DOHH2 (cell line): ENCODE data around the gene SEMA5A.

Source experiments
- H3F3A ChIP-seq: fragments of 200-600 bp; sonication (generic), shearing (Covaris generic); 2 replicates; pipeline ENCODE4 v1.6.0; 2016; ENCODE audit warnings: antibody characterized with exemption, mild to moderate bottlenecking; ENCODE audit not compliant: control insufficient read depth, insufficient read depth
- H3K27ac ChIP-seq: fragments of 200-600 bp; sonication (generic); 2 replicates; pipeline ENCODE4 v1.5.1; 2014; ENCODE audit warnings: low read depth, mild to moderate bottlenecking, low read length, moderate library complexity
- H3K27me3 ChIP-seq: fragments of 200-600 bp; sonication (generic); 2 replicates; pipeline ENCODE4 v1.6.1; 2014; ENCODE audit warnings: mild to moderate bottlenecking, low read length, mixed read lengths; ENCODE audit not compliant: control insufficient read depth
- H3K36me3 ChIP-seq: fragments of 200-600 bp; sonication (generic); 2 replicates; pipeline ENCODE4 v1.6.1; 2014; ENCODE audit warnings: mild to moderate bottlenecking, low read length, moderate library complexity, mixed read lengths; ENCODE audit not compliant: control insufficient read depth
- H3K4me1 ChIP-seq: fragments of 200-600 bp; sonication (generic); 2 replicates; pipeline ENCODE4 v1.6.1; 2014; ENCODE audit warnings: mild to moderate bottlenecking, low read length, mixed read lengths; ENCODE audit not compliant: control insufficient read depth
- H3K4me2 ChIP-seq: fragments of 200-600 bp; sonication (generic); 2 replicates; pipeline ENCODE4 v1.6.0; 2014; ENCODE audit warnings: mild to moderate bottlenecking, low read length, moderate library complexity
- H3K4me3 ChIP-seq: fragments of 200-600 bp; sonication (generic); 2 replicates; pipeline ENCODE4 v1.5.1; 2014; ENCODE audit warnings: mild to moderate bottlenecking, low read length, mixed read lengths
- H3K79me2 ChIP-seq: fragments of 200-600 bp; sonication (generic); 2 replicates; pipeline ENCODE4 v1.6.1; 2014; ENCODE audit warnings: mild to moderate bottlenecking, low read length, mixed read lengths; ENCODE audit not compliant: control insufficient read depth
- H3K9me2 ChIP-seq: fragments of 200-600 bp; sonication (generic); replicated peaks from 2 replicates; pipeline ENCODE4 v1.6.1; 2014; ENCODE audit warnings: mild to moderate bottlenecking, low read length, mixed read lengths; ENCODE audit not compliant: control insufficient read depth
- H3K9me3 ChIP-seq: fragments of 200-600 bp; sonication (generic); 2 replicates; pipeline ENCODE4 v1.6.1; 2014; ENCODE audit warnings: antibody characterized with exemption, low read length, mixed read lengths; ENCODE audit not compliant: control insufficient read depth, insufficient read depth
- H4K20me1 ChIP-seq: fragments of 200-600 bp; sonication (generic); 2 replicates; pipeline ENCODE4 v1.6.0; 2014; ENCODE audit warnings: low read depth, mild to moderate bottlenecking, antibody characterized with exemption, low read length, moderate library complexity; ENCODE audit not compliant: control insufficient read depth, insufficient read depth
- CTCF ChIP-seq: fragments of 200-600 bp; sonication (generic); IDR thresholded peaks from one replicate; pipeline ENCODE4 v1.5.1; 2014; ENCODE audit warnings: antibody characterized with exemption, mild to moderate bottlenecking, low read depth, low read length; ENCODE audit not compliant: poor library complexity, severe bottlenecking
- EZH2phosphoT487 ChIP-seq: fragments of 200-600 bp; sonication (generic); IDR thresholded peaks from 2 replicates; pipeline ENCODE4 v1.6.1; 2017; ENCODE audit warnings: borderline replicate concordance, mild to moderate bottlenecking, antibody characterized with exemption, low read length, moderate library complexity, mixed read lengths

The SEMA5A gene

GRCh38 chr5:9445826-9446388 lies 100.0 kb downstream of the SEMA5A start:
- no peak overlapping the region for H3K27ac ChIP-seq
- no peaks in the 10 kb centered on the region for H3K36me3 ChIP-seq
- no peaks in the 10 kb centered on the region for H3K9me2 ChIP-seq
- no peaks in the 10 kb centered on the region for H3F3A ChIP-seq
- H3K4me1 ChIP-seq, result no peaks in the 10 kb centered on the region
- H3K4me2 ChIP-seq, result no peak overlapping the region
- H3K79me2 ChIP-seq, result no peaks in the 10 kb centered on the region
- TF ChIP-seq CTCF (no peak), EZH2phosphoT487 (no peak)
- H3K9me3 ChIP-seq, result no peaks in the 10 kb centered on the region; the same call in 1 of the 2 replicates
- no peak overlapping the region for H3K4me3 ChIP-seq
- H4K20me1 ChIP-seq, result no peaks in the 10 kb centered on the region
- H3K27me3 ChIP-seq, result no peaks in the 10 kb centered on the region

- H3K9me2 ChIP-seq, result no peaks in the 10 kb centered on the region
- H3K4me1 ChIP-seq, result no peaks in the 10 kb centered on the region
- no peak for TF ChIP-seq CTCF
- no peak for TF ChIP-seq EZH2phosphoT487
- H3K9me3 ChIP-seq, result no peaks in the 10 kb centered on the region; the same call in 1 of the 2 replicates
- H3K4me2 ChIP-seq, result no peak overlapping the region
- no peaks in the 10 kb centered on the region for H3F3A ChIP-seq
- no peak overlapping the region for H3K4me3 ChIP-seq
- no peaks in the 10 kb centered on the region for H3K79me2 ChIP-seq
- no peaks in the 10 kb centered on the region for H3K27me3 ChIP-seq
- H4K20me1 ChIP-seq, result no peaks in the 10 kb centered on the region
- H3K36me3 ChIP-seq, result no peaks in the 10 kb centered on the region
- no peak overlapping the region for H3K27ac ChIP-seq
Observed at GRCh38 chr5:9444346-9444745, 101.5 kb downstream of the SEMA5A start.

GRCh38 chr5:9441610-9442009 lies 104.3 kb downstream of the SEMA5A start:
- H3F3A ChIP-seq, result no peaks in the 10 kb centered on the region
- no peaks in the 10 kb centered on the region for H3K36me3 ChIP-seq
- no peaks in the 10 kb centered on the region for H3K4me1 ChIP-seq
- no peak for TF ChIP-seq CTCF
- TF ChIP-seq EZH2phosphoT487, result no peak
- H3K27ac ChIP-seq, result no peak overlapping the region
- H4K20me1 ChIP-seq, result no peaks in the 10 kb centered on the region
- no peaks in the 10 kb centered on the region; the same call in 1 of the 2 replicates for H3K9me3 ChIP-seq
- no peak overlapping the region for H3K4me3 ChIP-seq
- H3K27me3 ChIP-seq, result no peaks in the 10 kb centered on the region
- H3K9me2 ChIP-seq, result no peaks in the 10 kb centered on the region
- no peak overlapping the region for H3K4me2 ChIP-seq
- no peaks in the 10 kb centered on the region for H3K79me2 ChIP-seq

- Histone ChIP-seq H3K27ac (no peak overlapping the region), H3K79me2 (no peaks in the 10 kb centered on the region), H3K4me2 (no peak overlapping the region), H3K4me1 (no peaks in the 10 kb centered on the region), H3F3A (no peaks in the 10 kb centered on the region), H3K27me3 (no peaks in the 10 kb centered on the region), H4K20me1 (no peaks in the 10 kb centered on the region), H3K9me2 (no peaks in the 10 kb centered on the region), H3K9me3 (no peaks in the 10 kb centered on the region; the same call in 1 of the 2 replicates), H3K4me3 (no peak overlapping the region), H3K36me3 (no peaks in the 10 kb centered on the region)
- TF ChIP-seq CTCF (no peak), EZH2phosphoT487 (no peak)
Observed at GRCh38 chr5:9440517-9440916, 105.4 kb downstream of the SEMA5A start.
